Gastroesophageal sphincter (tissue), 3 donors: ENCODE measurements around the gene PHKA1.

Experiments used
- POLR2A ChIP-seq, 2 donors: fragments of 450-650 bp; IDR thresholded peaks; one replicate each; pipeline ENCODE4 v1.6.1; 2017; ENCODE audit warnings: antibody characterized with exemption in 2 of 2, mild to moderate bottlenecking in 2 of 2, moderate library complexity in 1 of 2
- POLR2AphosphoS5 ChIP-seq: sonication (generic); formaldehyde crosslinking; IDR thresholded peaks from one replicate; pipeline ENCODE4 v1.6.1; 2017; ENCODE audit warnings: antibody characterized with exemption
- TF ChIP-seq, protein P1 (sequence below), 4 experiments: fragments of 200-600 bp in 2 of 4; fragments of 450-650 bp in 2 of 4; sonication (generic) in 1 of 4; IDR thresholded peaks; one replicate each; pipeline ENCODE4 v1.5.1; 2017 to 2019; ENCODE audit warnings: antibody characterized with exemption in 4 of 4, mild to moderate bottlenecking in 2 of 4, moderate library complexity in 2 of 4

DNA sequence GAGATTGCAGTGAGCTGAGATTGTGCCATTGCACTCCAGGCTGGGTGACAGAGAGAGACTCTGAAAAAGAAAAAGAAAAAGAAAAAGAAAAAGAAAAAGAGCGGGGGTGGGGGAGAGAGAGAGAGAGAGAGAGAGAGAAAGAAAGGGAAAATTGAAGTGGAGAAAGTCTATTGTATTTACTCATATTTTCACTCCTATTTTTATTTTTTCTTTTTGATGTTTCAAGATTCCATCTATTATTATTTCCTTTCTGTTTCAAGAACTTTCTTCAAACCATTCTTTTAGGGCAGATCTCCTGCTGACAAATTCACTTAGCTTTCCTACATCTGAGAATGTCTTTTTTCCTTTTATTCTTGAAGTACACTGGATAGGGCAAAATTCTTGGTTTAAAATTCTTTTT lies 83.9 kb downstream of the PHKA1 start:
- TF ChIP-seq POLR2A (IDR thresholded peaks at IDR 0.05): no peak
- TF ChIP-seq, protein P1, sequence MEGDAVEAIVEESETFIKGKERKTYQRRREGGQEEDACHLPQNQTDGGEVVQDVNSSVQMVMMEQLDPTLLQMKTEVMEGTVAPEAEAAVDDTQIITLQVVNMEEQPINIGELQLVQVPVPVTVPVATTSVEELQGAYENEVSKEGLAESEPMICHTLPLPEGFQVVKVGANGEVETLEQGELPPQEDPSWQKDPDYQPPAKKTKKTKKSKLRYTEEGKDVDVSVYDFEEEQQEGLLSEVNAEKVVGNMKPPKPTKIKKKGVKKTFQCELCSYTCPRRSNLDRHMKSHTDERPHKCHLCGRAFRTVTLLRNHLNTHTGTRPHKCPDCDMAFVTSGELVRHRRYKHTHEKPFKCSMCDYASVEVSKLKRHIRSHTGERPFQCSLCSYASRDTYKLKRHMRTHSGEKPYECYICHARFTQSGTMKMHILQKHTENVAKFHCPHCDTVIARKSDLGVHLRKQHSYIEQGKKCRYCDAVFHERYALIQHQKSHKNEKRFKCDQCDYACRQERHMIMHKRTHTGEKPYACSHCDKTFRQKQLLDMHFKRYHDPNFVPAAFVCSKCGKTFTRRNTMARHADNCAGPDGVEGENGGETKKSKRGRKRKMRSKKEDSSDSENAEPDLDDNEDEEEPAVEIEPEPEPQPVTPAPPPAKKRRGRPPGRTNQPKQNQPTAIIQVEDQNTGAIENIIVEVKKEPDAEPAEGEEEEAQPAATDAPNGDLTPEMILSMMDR (IDR thresholded peaks at IDR 0.05): no peak
- TF ChIP-seq POLR2AphosphoS5: no peak
